Activated CD4-positive, alpha-beta T cell treated with anti-CD3 and anti-CD28 coated beads for 24 hours (primary cell): ENCODE data around the gene FGF23.

Experiments
- DNase-seq, 2 donors: peaks; one replicate each; pipeline ENCODE4 v3.0.0-alpha.2; 2020; ENCODE audit warnings: low read depth in 2 of 2

The FGF23 gene

DNA sequence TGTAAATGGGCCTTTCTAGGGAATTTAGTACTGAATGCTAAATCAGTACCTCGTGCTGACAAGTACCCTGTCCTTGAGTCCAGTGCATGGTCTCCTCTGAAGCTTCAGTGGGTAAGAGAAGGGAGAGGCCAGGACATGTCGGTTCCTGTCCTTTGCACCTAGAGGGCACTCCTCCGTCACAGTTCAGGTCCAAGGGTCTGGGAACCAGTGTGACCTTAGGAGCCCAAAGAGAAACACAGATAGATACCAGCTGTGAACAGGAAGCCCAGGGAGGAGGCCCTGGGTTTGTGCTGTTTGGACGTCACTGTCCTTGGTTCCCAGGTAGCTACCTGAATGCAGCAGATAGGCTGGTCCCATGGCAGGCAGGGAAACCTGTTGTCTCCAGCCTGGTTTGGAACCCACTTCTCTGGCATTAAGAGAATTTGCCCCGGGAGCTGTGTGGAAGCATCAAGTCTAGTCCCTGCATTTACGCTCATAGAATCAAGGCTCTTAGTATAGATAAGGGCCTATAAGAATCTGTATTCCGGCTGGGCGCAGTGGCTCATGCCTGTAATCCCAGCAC lies 3.9 kb upstream of the FGF23 start:
- no peak for DNase-seq

GRCh38 chr12:4380332-4380731 lies 820 bp upstream of the FGF23 start:
- DNase-seq = no peak

DNA sequence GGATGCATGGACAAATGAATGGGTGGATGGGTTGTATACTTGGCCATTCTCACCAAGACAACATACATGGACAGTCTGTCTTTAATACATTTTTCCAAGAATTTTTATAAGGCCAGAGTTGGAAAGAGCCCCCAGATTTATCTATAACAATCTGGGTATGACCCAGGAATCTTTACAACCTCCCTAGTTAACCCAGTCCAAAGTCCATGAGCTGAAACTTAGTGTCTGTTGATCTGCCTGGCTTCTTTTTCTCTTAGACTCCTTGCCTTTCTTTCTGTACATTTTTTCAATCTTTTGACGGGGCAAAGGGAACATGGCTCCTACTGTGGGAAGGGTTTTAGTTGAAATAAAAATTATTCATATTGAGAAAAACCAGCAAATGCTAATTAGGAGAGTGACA lies 740 bp downstream of the FGF23 start:
- DNase-seq = no peak

DNA sequence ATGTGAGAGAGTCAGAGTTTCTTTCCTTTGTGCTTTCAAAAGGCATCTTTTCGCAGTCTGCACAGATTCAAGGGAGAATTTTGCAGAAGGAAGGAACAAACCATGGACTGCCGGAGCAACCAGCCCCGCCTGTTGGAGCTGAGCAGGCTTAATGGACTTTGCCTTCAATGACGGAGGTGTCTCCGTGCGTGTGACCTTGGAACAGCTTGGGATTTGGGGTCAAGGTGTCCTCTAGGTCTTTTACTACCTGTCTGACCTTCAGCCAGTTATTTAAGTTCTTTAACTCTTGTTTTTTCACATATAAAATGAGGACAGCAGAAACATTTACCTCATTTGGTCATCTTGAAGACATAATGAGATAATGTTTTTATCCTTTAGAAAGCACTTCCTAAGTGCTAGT lies 4.1 kb downstream of the FGF23 start:
- DNase-seq = no peak

DNA sequence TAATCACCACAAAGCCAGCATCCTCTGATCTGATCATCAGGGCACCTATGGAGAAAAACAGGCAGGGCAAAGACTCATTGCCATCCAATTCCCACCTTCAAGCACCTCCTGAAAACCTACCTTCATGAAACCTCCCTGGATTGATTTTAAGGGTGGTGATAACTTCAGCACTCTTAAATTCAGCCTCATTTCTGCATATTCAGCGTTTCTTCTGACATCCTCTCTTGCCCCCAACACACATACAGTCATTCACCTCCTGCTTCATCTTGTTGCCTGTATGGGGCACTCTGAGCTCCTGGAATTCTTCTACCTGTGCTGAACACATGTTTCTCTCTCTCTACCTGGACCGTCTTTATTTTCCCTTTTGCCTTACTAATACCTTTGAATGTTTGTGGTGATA lies 6.9 kb downstream of the FGF23 start:
- no peak for DNase-seq

GRCh38 chr12:4370265-4370664 lies 9.2 kb downstream of the FGF23 start:
- DNase-seq = no peak

GRCh38 chr12:4369548-4369947 lies 10.0 kb downstream of the FGF23 start:
- DNase-seq = no peak

GRCh38 chr12:4366090-4366489 lies 13.4 kb downstream of the FGF23 start:
- no peak for DNase-seq

DNA sequence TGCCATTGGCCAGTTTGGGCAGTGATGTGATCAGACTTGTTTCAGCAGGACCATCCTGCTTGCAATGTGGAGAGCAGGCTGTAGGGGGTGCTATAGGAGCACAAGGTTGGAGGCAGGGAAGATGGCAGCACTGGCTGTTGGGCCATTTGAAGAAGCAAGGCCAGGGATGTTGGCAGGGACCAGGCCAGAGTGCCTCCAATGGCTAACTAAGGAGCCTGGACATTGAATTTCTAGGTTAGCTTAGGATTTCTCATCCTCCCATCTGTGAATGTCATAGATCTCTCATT lies 23.5 kb downstream of the FGF23 start:
- DNase-seq = peak; percentile 31 to 57

- no peak for DNase-seq
Measured at GRCh38 chr12:4355156-4356040, 24.1 kb downstream of the FGF23 start.

- peak in 1 of 2 donors; percentile 1 for DNase-seq
Measured at GRCh38 chr12:4353785-4354208, 25.7 kb downstream of the FGF23 start.

DNA sequence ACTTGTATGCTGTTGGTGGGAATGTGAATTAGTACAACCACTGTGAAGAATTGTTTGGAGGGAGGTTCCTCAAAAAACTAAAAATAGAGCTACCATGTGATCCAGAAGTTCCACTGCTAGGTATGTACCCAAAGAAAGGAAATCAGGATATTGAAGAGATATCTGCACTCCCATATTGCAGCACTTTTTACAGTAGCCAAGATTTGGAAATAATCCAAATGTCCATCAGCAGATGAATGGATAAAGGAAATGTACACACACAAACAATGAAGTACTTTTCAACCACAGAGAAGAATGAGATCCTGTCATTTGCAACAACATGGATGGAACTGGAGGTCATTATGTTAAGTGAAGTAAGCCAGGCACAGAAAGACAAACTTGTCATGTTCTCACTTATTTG lies 32.6 kb downstream of the FGF23 start:
- DNase-seq = no peak

GRCh38 chr12:4331842-4332241 lies 47.7 kb downstream of the FGF23 start:
- DNase-seq = no peak

DNA sequence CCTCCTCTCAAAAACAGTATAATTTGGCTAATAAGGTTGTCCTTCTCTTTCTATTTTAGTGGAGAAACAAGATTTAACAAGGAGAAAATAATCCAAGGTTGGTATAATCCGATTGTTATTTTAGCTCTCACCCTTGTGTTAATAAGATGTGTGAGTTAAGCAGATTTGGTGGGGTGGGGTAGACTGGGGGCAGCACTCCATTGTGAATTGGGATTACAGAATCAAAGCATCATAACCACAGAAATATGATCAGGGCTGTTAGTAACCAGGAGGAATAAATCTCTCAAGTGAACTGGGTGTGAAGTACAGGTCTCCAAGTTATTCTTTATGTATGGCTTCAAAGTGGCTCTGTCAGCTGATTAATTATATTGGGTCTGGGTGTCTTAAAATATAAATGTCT lies 48.3 kb downstream of the FGF23 start:
- no peak for DNase-seq

DNA sequence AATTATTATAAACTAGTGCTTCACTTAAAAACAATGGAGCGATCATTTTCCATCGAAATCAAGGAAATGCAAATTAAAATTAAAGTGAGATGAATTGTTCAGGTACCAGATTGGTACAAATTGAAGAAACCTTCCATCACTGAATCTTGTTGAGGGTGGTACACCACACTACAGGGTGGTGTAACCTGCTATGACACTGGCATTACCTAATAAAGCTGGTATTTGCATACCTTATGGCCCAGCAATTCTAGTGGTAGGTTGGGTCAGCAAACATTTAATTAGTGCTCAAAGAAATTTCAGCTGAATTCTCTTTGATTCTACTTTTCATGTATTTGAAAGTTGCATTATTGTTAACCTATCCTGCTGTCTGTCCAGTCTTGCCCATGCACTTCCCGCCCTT lies 49.3 kb downstream of the FGF23 start:
- DNase-seq = no peak

- no peak for DNase-seq
Measured at GRCh38 chr12:4327293-4327692, 52.2 kb downstream of the FGF23 start.

- DNase-seq = no peak
Measured at GRCh38 chr12:4325966-4326365, 53.5 kb downstream of the FGF23 start.

- DNase-seq = no peak
Measured at GRCh38 chr12:4324366-4324765, 55.1 kb downstream of the FGF23 start.

GRCh38 chr12:4323396-4323795 lies 56.1 kb downstream of the FGF23 start:
- no peak for DNase-seq

- no peak for DNase-seq
Measured at GRCh38 chr12:4322726-4323125, 56.8 kb downstream of the FGF23 start.

DNA sequence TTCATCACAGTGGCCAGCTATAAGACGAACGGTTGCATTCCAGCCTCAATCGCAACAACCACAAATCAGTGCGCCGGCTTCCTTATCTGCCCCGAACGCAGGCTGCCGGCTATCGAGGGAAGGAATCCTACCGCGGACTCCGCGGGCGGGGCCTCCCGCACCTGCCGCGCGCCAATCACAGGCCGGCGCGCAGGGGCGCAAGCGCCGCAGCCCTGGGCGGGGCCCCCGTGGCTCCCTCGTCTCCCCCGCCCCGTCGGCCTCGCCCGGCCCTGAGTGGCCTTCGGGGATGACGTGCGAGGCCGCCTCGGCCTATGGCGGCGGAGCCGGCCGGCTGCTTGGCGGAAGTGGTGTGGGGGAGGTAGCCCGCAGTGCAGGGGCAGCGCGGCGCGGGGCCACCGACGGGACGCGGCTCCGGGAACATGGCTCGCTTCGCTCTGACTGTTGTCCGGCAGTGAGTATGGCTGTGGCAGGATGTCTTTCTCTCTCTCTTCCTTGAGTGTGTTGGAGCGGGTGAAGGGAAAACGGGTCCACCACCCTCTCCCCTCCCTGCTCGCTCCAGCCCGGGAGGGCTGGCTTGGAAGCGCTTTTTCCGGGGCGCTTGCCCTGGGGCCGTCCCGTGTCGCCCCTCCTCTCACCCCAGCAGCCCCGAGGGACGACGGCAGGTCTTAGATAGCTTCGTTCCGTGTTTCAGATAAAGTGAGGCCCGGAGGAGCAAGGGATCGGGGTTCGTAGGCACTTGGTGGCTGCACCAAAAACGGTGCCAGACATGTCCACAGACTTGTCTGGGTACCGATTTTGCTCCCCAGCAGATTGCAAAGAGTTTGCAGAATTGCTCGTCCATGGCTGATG lies 58.4 kb downstream of the FGF23 start, which contains the start of gene TIGAR:
TIGAR (plus strand) TSS at position 361 of the 849 bp plus-strand sequence; CDS start at position 420, 59 bp downstream.
- peak; percentile 80 to 83 for DNase-seq

- DNase-seq = no peak
Measured at GRCh38 chr12:4320497-4320852, 59.0 kb downstream of the FGF23 start.
